Measurements from ENCODE around the gene LYZL6. TPM values are rescaled to one million over a fixed set of nuclear protein-coding genes. Genes with fewer than 3 reads are reported as not detected.

The LYZL6 gene
- total RNA-seq, 1 experiment from 2014 or later: not detected

DNA sequence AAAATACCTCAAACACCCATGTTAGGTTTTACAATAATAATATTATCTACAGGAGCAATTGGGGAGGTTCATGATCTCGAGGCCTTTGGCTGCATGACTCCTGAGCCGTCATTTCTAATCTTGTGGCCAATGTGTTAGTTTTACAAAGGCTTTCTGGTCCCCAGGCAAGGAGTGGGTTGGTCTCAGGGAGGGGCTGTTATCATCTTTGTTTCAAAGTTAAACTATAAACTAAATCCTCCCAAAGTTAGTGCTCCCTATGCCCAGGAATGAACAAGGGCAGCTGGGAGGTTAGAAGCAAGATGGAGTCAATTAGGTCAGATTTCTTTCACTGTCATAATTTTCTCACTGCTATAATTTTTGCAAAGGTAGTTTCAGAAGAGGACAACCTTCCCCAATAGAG lies 54.3 kb downstream of the LYZL6 start:
- H3K4me2 ChIP-seq (ENCODE audit: low read length): no peak overlapping the region
- H3K9ac ChIP-seq (ENCODE audit: low read length): no peak overlapping the region
- no peak for DNase-seq (ENCODE audit: low read depth, low spot score)
- POLR2A ChIA-PET: no interaction called here
- no peaks in the 10 kb centered on the region for H3K27me3 ChIP-seq (ENCODE audit: insufficient read depth, low read length)
- ATAC-seq: no peak
- TF ChIP-seq, protein P1, sequence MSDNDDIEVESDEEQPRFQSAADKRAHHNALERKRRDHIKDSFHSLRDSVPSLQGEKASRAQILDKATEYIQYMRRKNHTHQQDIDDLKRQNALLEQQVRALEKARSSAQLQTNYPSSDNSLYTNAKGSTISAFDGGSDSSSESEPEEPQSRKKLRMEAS (IDR thresholded peaks at IDR 0.05): no peak
- TF ChIP-seq ZFX (IDR thresholded peaks at IDR 0.05): no peak
- TF ChIP-seq EGR1 (IDR thresholded peaks at IDR 0.05; ENCODE audit: low read depth): no peak
- TF ChIP-seq ZNF274 (IDR thresholded peaks at IDR 0.05; ENCODE audit: low read depth, low read length): no peak
- TF ChIP-seq, protein P2, sequence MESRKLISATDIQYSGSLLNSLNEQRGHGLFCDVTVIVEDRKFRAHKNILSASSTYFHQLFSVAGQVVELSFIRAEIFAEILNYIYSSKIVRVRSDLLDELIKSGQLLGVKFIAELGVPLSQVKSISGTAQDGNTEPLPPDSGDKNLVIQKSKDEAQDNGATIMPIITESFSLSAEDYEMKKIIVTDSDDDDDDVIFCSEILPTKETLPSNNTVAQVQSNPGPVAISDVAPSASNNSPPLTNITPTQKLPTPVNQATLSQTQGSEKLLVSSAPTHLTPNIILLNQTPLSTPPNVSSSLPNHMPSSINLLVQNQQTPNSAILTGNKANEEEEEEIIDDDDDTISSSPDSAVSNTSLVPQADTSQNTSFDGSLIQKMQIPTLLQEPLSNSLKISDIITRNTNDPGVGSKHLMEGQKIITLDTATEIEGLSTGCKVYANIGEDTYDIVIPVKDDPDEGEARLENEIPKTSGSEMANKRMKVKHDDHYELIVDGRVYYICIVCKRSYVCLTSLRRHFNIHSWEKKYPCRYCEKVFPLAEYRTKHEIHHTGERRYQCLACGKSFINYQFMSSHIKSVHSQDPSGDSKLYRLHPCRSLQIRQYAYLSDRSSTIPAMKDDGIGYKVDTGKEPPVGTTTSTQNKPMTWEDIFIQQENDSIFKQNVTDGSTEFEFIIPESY (IDR thresholded peaks at IDR 0.05; ENCODE audit: extremely low read depth, insufficient replicate concordance, low read length): no peak
- TF ChIP-seq TCF7L2 (IDR thresholded peaks at IDR 0.05; ENCODE audit: borderline replicate concordance, extremely low read depth, insufficient read depth, insufficient read length): no peak
- no peak for TF ChIP-seq ELF1 (IDR thresholded peaks at IDR 0.05; ENCODE audit: borderline replicate concordance, low read depth)
- no peak for TF ChIP-seq SIN3A (IDR thresholded peaks at IDR 0.05; ENCODE audit: low read depth)
- TF ChIP-seq POLR2A (IDR thresholded peaks at IDR 0.05; ENCODE audit: borderline replicate concordance, extremely low read depth, insufficient read depth, insufficient read length): no peak
- no peak for TF ChIP-seq CBX3 (IDR thresholded peaks at IDR 0.05; ENCODE audit: low read depth)
- TF ChIP-seq FOSL1 (IDR thresholded peaks at IDR 0.05; ENCODE audit: low read depth): no peak
- no peak for TF ChIP-seq SRF (IDR thresholded peaks at IDR 0.05; ENCODE audit: low read depth)
- no peak for TF ChIP-seq EZH2phosphoT487 (IDR thresholded peaks at IDR 0.05; ENCODE audit: borderline replicate concordance)
- H3K36me3 ChIP-seq (ENCODE audit: control insufficient read depth in 1 of 2, insufficient read depth in 2 of 2, low read length in 2 of 2): no peaks in the 10 kb centered on the region
- no peaks in the 10 kb centered on the region for H3K9me3 ChIP-seq (ENCODE audit: control insufficient read depth in 1 of 2, insufficient read depth in 1 of 2, low read depth in 1 of 2, low read length in 2 of 2)
- intact Hi-C loops (cut with micrococcal nuclease): no loop called here
- RAD21 ChIA-PET (ENCODE audit: low non-redundant PET in 1 of 2, low total read pairs in 2 of 2, uncharacterized antibody in 2 of 2, unreplicated experiment in 2 of 2): no interaction called here
- BruUV-seq (replicated peaks): no TSS peak
- no peak overlapping the region for H3K4me3 ChIP-seq (replicated peaks in 1 of 2; ENCODE audit: low read depth in 1 of 2, low read length in 2 of 2)
- no peaks in the 10 kb centered on the region for H4K20me1 ChIP-seq (ENCODE audit: insufficient read depth)
- H3K27ac ChIP-seq (ENCODE audit: low read depth, low read length): no peak overlapping the region
- no peaks in the 10 kb centered on the region for H3K4me1 ChIP-seq (ENCODE audit: control insufficient read depth in 1 of 2, insufficient read depth in 2 of 2, low read length in 2 of 2)
- H3K9me2 ChIP-seq (ENCODE audit: insufficient read depth): no peaks in the 10 kb centered on the region
- H2AFZ ChIP-seq (ENCODE audit: low read depth, low read length, poor library complexity, severe bottlenecking): no peak overlapping the region
- CTCF ChIA-PET: no interaction called here
- H3K79me2 ChIP-seq (ENCODE audit: insufficient read depth, low read length): no peaks in the 10 kb centered on the region

Other genes starting within 250 kb of the LYZL6 start
- 0.15 TPM for gene RASL10B, start 212.1 kb downstream of the LYZL6 start, total RNA-seq (2021; ENCODE audit: unreplicated experiment)
- not detected for gene GAS2L2, start 190.5 kb downstream of the LYZL6 start, total RNA-seq (2021; ENCODE audit: unreplicated experiment)
- gene C17orf50, start 182.8 kb downstream of the LYZL6 start, total RNA-seq (2021; ENCODE audit: unreplicated experiment): not detected
- gene MMP28, start 148.1 kb downstream of the LYZL6 start, total RNA-seq (2021; ENCODE audit: unreplicated experiment): 2.6 TPM
- gene TAF15, start 134.2 kb downstream of the LYZL6 start, total RNA-seq (2021; ENCODE audit: unreplicated experiment): 346 TPM
- not detected for gene HEATR9, start 74.8 kb downstream of the LYZL6 start, total RNA-seq (2021; ENCODE audit: unreplicated experiment)
- gene CCL5, start 63.4 kb downstream of the LYZL6 start, total RNA-seq (2021; ENCODE audit: unreplicated experiment): 0.34 TPM
- gene RDM1, start 12.9 kb downstream of the LYZL6 start, total RNA-seq (2021; ENCODE audit: unreplicated experiment): 11.7 TPM
- not detected for gene CCL16, start 37.8 kb upstream of the LYZL6 start, total RNA-seq (2021; ENCODE audit: unreplicated experiment)
- gene CCL14, start 43.0 kb upstream of the LYZL6 start, total RNA-seq (2021; ENCODE audit: unreplicated experiment): not detected
- gene CCL15, start 57.8 kb upstream of the LYZL6 start, total RNA-seq (2021; ENCODE audit: unreplicated experiment): not detected
- gene CCL23, start 74.3 kb upstream of the LYZL6 start, total RNA-seq (2021; ENCODE audit: unreplicated experiment): not detected
- gene CCL18, start 120.6 kb upstream of the LYZL6 start, total RNA-seq (2021; ENCODE audit: unreplicated experiment): not detected
- 0.98 TPM for gene CCL3, start 146.4 kb upstream of the LYZL6 start, total RNA-seq (2021; ENCODE audit: unreplicated experiment)
- gene CCL4, start 160.1 kb upstream of the LYZL6 start, total RNA-seq (2021; ENCODE audit: unreplicated experiment): 1.2 TPM
- gene TBC1D3B, start 232.9 kb upstream of the LYZL6 start, total RNA-seq (2021; ENCODE audit: unreplicated experiment): 11.3 TPM